NCI-H2227 (cell line): ENCODE data around the gene OR2V2.
"Not testable (repeated sequence)": the region's sequence is repeated elsewhere in the genome, so short reads cannot be mapped to it uniquely, and the experiment has no call there.

Experiments used
- DNase-seq: peaks from one replicate; lab custom pipeline; 2025; ENCODE audit not compliant: unreplicated experiment; lab: John Stamatoyannopoulos, UW

The OR2V2 gene

GRCh38 chr5:181146927-181147636 is at the start of gene OR2V2:
TSS of gene OR2V2 (plus strand) at chr5:181147586. CDS start at chr5:181154943, 7,357 bp downstream.
- DNase-seq = not testable (repeated sequence)

GRCh38 chr5:181097759-181098491 is 49.5 kb upstream of the OR2V2 start:
- not testable (repeated sequence) for DNase-seq

GRCh38 chr5:181098762-181099601 is 48.4 kb upstream of the OR2V2 start:
- DNase-seq = no peak

GRCh38 chr5:181099602-181100086 is 47.7 kb upstream of the OR2V2 start:
- DNase-seq = no peak

- DNase-seq = no peak
Measured at GRCh38 chr5:181100121-181100875, 47.1 kb upstream of the OR2V2 start.

- not testable (repeated sequence) for DNase-seq
Measured at GRCh38 chr5:181101030-181101641, 46.2 kb upstream of the OR2V2 start.

- not testable (repeated sequence) for DNase-seq
Measured at GRCh38 chr5:181101930-181102674, 45.3 kb upstream of the OR2V2 start.

GRCh38 chr5:181104259-181104568 is 43.2 kb upstream of the OR2V2 start:
- not testable (repeated sequence) for DNase-seq

GRCh38 chr5:181104606-181105390 is 42.6 kb upstream of the OR2V2 start:
- not testable (repeated sequence) for DNase-seq

- no peak for DNase-seq
Measured at GRCh38 chr5:181105391-181106025, 41.9 kb upstream of the OR2V2 start.

GRCh38 chr5:181107699-181108098 is 39.7 kb upstream of the OR2V2 start:
- no peak for DNase-seq

GRCh38 chr5:181108578-181109165 is 38.7 kb upstream of the OR2V2 start:
- DNase-seq = no peak

GRCh38 chr5:181109489-181110013 is 37.8 kb upstream of the OR2V2 start:
- DNase-seq = no peak

GRCh38 chr5:181111010-181111409 is 36.4 kb upstream of the OR2V2 start:
- DNase-seq = no peak

GRCh38 chr5:181112476-181112875 is 34.9 kb upstream of the OR2V2 start:
- no peak for DNase-seq

GRCh38 chr5:181113572-181113971 is 33.8 kb upstream of the OR2V2 start:
- DNase-seq = not testable (repeated sequence)

GRCh38 chr5:181114284-181114843 is 33.0 kb upstream of the OR2V2 start:
- no peak for DNase-seq
